ENCODE results near the gene ANO7. TPM values are rescaled to one million over a fixed set of nuclear protein-coding genes. Genes with fewer than 3 reads are reported as not detected.

Gene ANO7
- total RNA-seq, 2 experiments from 2014 or later: 0.14 to 0.25 TPM

DNA sequence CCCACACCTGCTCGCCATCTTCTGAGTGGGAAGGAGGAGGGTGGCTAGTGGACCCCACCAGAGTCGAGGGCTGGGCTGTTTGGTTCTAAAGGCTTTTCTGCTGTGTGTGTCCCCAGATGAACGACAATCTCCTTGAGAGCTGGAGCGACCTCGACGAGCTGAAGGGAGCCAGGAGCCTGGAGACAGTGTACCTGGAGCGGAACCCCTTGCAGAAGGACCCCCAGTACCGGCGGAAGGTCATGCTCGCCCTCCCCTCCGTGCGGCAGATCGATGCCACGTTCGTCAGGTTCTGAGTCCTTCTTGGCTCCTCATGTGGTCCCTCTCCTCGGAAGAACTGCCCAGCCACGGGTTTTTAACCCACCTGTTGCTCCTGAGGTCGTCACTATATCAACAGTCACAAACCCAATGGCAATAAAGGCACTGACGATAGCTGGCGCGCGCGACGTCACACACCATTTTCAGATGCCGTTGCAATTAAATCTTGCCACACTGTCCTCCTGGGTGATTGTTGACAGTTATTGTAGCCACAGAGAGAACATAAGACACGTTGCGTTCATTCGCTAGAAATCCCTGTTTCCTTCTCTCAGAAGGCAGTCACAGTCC is 5.8 kb upstream of the ANO7 start:
- ChIA-PET POLR2A (no interaction called here), CTCF (no interaction called here)
- Histone ChIP-seq H3K4me1 (ENCODE audit: insufficient read depth, low read length) (no peaks in the 10 kb centered on the region), H3K36me3 (ENCODE audit: insufficient read depth, low read length) (peaks cover 37% of the 10 kb centered on the region), H3K4me3 (ENCODE audit: low read length) (no peak overlapping the region), H3K27ac (ENCODE audit: low read depth in 1 of 2, low read length in 2 of 2) (no peak overlapping the region), H3K9me3 (ENCODE audit: control insufficient read depth in 1 of 2, insufficient read depth in 1 of 2, low read length in 2 of 2) (no peaks in the 10 kb centered on the region), H3K27me3 (ENCODE audit: control insufficient read depth in 1 of 2, insufficient read depth in 2 of 2, low read length in 2 of 2) (no peaks in the 10 kb centered on the region)
- peaks cover 30% of the 10 kb centered on the region for H3K36me3 Mint-ChIP-seq (ENCODE audit: low read depth)
- no peaks in the 10 kb centered on the region for H3K4me1 Mint-ChIP-seq (ENCODE audit: low read depth)
- ATAC-seq (ENCODE audit: poor library complexity) (no peak), DNase-seq (no peak)
- no peak overlapping the region for H3K27ac Mint-ChIP-seq
- intact Hi-C loops (cut with DNase I, micrococcal nuclease): no loop called here
- H3K27me3 Mint-ChIP-seq: no peaks in the 10 kb centered on the region
- no peak overlapping the region for H3K4me3 Mint-ChIP-seq
- no peaks in the 10 kb centered on the region for H3K9me3 Mint-ChIP-seq
- TF ChIP-seq, protein P1, sequence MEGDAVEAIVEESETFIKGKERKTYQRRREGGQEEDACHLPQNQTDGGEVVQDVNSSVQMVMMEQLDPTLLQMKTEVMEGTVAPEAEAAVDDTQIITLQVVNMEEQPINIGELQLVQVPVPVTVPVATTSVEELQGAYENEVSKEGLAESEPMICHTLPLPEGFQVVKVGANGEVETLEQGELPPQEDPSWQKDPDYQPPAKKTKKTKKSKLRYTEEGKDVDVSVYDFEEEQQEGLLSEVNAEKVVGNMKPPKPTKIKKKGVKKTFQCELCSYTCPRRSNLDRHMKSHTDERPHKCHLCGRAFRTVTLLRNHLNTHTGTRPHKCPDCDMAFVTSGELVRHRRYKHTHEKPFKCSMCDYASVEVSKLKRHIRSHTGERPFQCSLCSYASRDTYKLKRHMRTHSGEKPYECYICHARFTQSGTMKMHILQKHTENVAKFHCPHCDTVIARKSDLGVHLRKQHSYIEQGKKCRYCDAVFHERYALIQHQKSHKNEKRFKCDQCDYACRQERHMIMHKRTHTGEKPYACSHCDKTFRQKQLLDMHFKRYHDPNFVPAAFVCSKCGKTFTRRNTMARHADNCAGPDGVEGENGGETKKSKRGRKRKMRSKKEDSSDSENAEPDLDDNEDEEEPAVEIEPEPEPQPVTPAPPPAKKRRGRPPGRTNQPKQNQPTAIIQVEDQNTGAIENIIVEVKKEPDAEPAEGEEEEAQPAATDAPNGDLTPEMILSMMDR (IDR thresholded peaks at IDR 0.05): no peak

DNA sequence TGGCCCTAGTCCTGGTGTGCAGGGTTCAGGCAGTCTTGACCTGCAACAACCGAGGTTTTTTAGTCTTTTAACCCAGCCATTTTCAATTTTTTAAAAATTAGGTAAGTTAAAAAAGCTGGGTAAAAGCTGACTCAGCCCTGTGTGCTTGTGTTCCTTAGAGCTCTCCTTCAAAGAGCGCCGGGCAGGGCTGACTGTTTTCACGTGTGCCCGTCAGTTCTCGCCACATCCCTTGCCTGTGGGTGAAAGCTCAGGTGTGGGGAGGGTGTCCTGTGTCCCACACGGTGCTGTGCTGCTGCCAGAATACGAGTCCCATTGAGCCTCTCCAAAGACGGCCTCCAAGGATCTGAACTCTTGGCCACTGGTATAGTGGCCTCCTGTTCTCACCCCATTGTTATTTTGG is 5.3 kb upstream of the ANO7 start:
- Histone ChIP-seq H3K9me3 (ENCODE audit: control insufficient read depth in 1 of 2, insufficient read depth in 1 of 2, low read length in 2 of 2) (no peaks in the 10 kb centered on the region), H3K27me3 (ENCODE audit: control insufficient read depth in 1 of 2, insufficient read depth in 2 of 2, low read length in 2 of 2) (no peaks in the 10 kb centered on the region), H3K4me3 (ENCODE audit: low read length) (no peak overlapping the region), H3K27ac (ENCODE audit: low read depth in 1 of 2, low read length in 2 of 2) (no peak overlapping the region), H3K4me1 (ENCODE audit: insufficient read depth, low read length) (no peaks in the 10 kb centered on the region), H3K36me3 (ENCODE audit: insufficient read depth, low read length) (peaks cover 31% of the 10 kb centered on the region)
- ChIA-PET POLR2A (no interaction called here), CTCF (no interaction called here)
- Mint-ChIP-seq H3K27ac (no peak overlapping the region), H3K9me3 (no peaks in the 10 kb centered on the region), H3K27me3 (no peaks in the 10 kb centered on the region), H3K4me3 (no peak overlapping the region), H3K36me3 (ENCODE audit: low read depth) (peaks cover 25% of the 10 kb centered on the region), H3K4me1 (ENCODE audit: low read depth) (no peaks in the 10 kb centered on the region)
- intact Hi-C loops (cut with DNase I, micrococcal nuclease): no loop called here
- DNase-seq: no peak
- TF ChIP-seq, protein P1 (IDR thresholded peaks at IDR 0.05): no peak
- ATAC-seq (ENCODE audit: poor library complexity): no peak

DNA sequence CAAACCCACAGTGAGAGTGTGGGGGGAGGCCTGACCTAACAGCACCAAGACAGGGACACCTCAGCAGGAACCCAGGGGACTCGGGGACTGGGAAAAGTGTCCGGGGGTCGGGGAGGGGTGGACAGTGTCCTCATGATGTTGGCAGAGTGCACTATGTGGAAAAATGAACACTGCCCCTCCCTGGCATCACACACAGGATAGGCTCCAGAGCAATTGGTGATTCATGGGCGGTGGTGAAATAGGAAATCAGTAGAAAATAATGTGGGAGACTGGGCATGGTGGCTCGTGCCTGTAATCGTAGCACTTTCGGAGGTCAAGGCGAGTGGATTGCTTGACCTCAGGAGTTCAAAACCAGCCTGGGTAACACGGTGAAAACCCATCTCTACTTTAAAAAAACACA is 3.6 kb upstream of the ANO7 start:
- no peak for DNase-seq
- CTCF ChIA-PET: no interaction called here
- no peaks in the 10 kb centered on the region for H3K9me3 Mint-ChIP-seq
- TF ChIP-seq, protein P1 (IDR thresholded peaks at IDR 0.05): no peak
- no peak overlapping the region for H3K4me3 Mint-ChIP-seq
- H3K4me1 Mint-ChIP-seq (ENCODE audit: low read depth): no peaks in the 10 kb centered on the region
- no peaks in the 10 kb centered on the region for H3K9me3 ChIP-seq (ENCODE audit: control insufficient read depth in 1 of 2, insufficient read depth in 1 of 2, low read length in 2 of 2)
- H3K27me3 Mint-ChIP-seq: no peaks in the 10 kb centered on the region
- no peaks in the 10 kb centered on the region for H3K4me1 ChIP-seq (ENCODE audit: insufficient read depth, low read length)
- peaks cover 9% of the 10 kb centered on the region for H3K36me3 Mint-ChIP-seq (ENCODE audit: low read depth)
- no peak overlapping the region for H3K27ac Mint-ChIP-seq
- POLR2A ChIA-PET: no interaction called here
- no peak overlapping the region for H3K27ac ChIP-seq (ENCODE audit: low read depth in 1 of 2, low read length in 2 of 2)
- intact Hi-C loops (cut with DNase I, micrococcal nuclease): no loop called here
- H3K27me3 ChIP-seq (ENCODE audit: control insufficient read depth in 1 of 2, insufficient read depth in 2 of 2, low read length in 2 of 2): no peaks in the 10 kb centered on the region
- H3K4me3 ChIP-seq (ENCODE audit: low read length): no peak overlapping the region
- ATAC-seq (ENCODE audit: poor library complexity): no peak
- H3K36me3 ChIP-seq (ENCODE audit: insufficient read depth, low read length): peaks cover 16% of the 10 kb centered on the region

Data from CD4-positive, alpha-beta T cell (primary cell).